MM.1S (cell line): ENCODE data around the gene HCAR2.
"Not testable (repeated sequence)": the region's sequence is repeated elsewhere in the genome, so short reads cannot be mapped to it uniquely, and the experiment has no call there.

Experiments used
- DNase-seq: peaks from one replicate; pipeline ENCODE4 v3.0.0-alpha.2; 2015
- H2AFZ ChIP-seq: fragments of 300-600 bp; sonication (generic); 2 replicates; pipeline ENCODE4 v1.6.0; 2016; ENCODE audit warnings: antibody characterized with exemption, low read length
- H3F3A ChIP-seq: fragments of 300-600 bp; sonication (generic); 2 replicates; pipeline ENCODE4 v1.6.1; 2016; ENCODE audit warnings: mild to moderate bottlenecking, antibody characterized with exemption, low read length, moderate library complexity, mixed read lengths; ENCODE audit not compliant: insufficient read depth
- H3K27ac ChIP-seq: fragments of 300-600 bp; sonication (generic); 2 replicates; pipeline ENCODE4 v1.5.1; 2016; ENCODE audit warnings: mild to moderate bottlenecking, low read length
- H3K27me3 ChIP-seq: fragments of 300-600 bp; sonication (generic); replicated peaks from 2 replicates; pipeline ENCODE4 v1.6.0; 2016; ENCODE audit warnings: low read length; ENCODE audit not compliant: insufficient read depth
- H3K36me3 ChIP-seq: fragments of 300-600 bp; sonication (generic); replicated peaks from 2 replicates; pipeline ENCODE4 v1.6.1; 2016; ENCODE audit warnings: mild to moderate bottlenecking, low read length, mixed read lengths; ENCODE audit not compliant: insufficient read depth
- H3K4me1 ChIP-seq: fragments of 300-600 bp; sonication (generic); 2 replicates; pipeline ENCODE4 v1.6.1; 2016; ENCODE audit warnings: low read length, mixed read lengths
- H3K4me2 ChIP-seq: fragments of 300-600 bp; sonication (generic); 2 replicates; pipeline ENCODE4 v1.6.0; 2016; ENCODE audit warnings: low read depth, low read length
- H3K4me3 ChIP-seq: fragments of 300-600 bp; sonication (generic); 2 replicates; pipeline ENCODE4 v1.5.1; 2016; ENCODE audit warnings: low read length, mixed read lengths
- H3K79me2 ChIP-seq: fragments of 300-600 bp; sonication (generic); 2 replicates; pipeline ENCODE4 v1.6.1; 2016; ENCODE audit warnings: mixed run types, low read length, mixed read lengths
- H3K9ac ChIP-seq: fragments of 300-600 bp; sonication (generic); 2 replicates; pipeline ENCODE4 v1.6.1; 2016; ENCODE audit warnings: low read length, mixed read lengths
- H3K9me2 ChIP-seq: fragments of 300-600 bp; sonication (generic); replicated peaks from 2 replicates; pipeline ENCODE4 v1.6.1; 2016; ENCODE audit warnings: mild to moderate bottlenecking, low read length, mixed read lengths; ENCODE audit not compliant: insufficient read depth
- H3K9me3 ChIP-seq: fragments of 300-600 bp; sonication (generic); replicated peaks from 2 replicates; pipeline ENCODE4 v1.6.1; 2016; ENCODE audit warnings: mild to moderate bottlenecking, low read length, mixed read lengths; ENCODE audit not compliant: insufficient read depth
- H4K20me1 ChIP-seq: fragments of 300-600 bp; sonication (generic); 2 replicates; pipeline ENCODE4 v1.6.1; 2016; ENCODE audit warnings: mild to moderate bottlenecking, low read length, moderate library complexity, mixed read lengths; ENCODE audit not compliant: insufficient read depth
- EZH2 ChIP-seq: fragments of 300-600 bp; sonication (generic); optimal IDR thresholded peaks from 2 replicates; pipeline ENCODE3; 2017; ENCODE audit warnings: low read depth, mild to moderate bottlenecking, antibody characterized with exemption, low read length, mixed read lengths
- EZH2phosphoT487 ChIP-seq: fragments of 300-600 bp; sonication (generic); IDR thresholded peaks from 2 replicates; pipeline ENCODE4 v1.6.1; 2018; ENCODE audit warnings: antibody characterized with exemption, low read length
- TF ChIP-seq, protein P1 (sequence below): fragments of 300-600 bp; sonication (generic); IDR thresholded peaks from 2 replicates; pipeline ENCODE4 v1.5.1; 2016; ENCODE audit warnings: antibody characterized with exemption, low read length, mixed read lengths

The HCAR2 gene

DNA sequence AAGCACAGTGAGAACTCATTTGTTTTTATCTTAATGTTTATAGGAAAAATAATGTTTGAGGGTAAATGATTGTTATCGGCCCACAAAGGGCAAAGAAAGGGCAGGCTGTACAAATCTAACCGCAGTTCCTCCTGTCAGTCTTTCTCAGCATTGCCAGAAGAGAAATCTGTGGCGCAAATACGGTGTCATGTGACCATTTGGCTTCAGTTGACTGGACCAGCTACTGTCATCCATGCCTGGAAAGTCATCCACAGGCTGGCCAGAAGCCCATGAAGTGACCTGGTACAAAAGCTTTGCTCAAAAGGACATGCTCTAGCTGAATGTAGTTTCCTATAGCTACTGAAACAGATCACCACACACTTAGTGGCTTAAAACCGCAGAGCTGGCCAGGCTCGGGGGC, 43.6 kb downstream of the HCAR2 start:
- Histone ChIP-seq H3F3A (no peaks in the 10 kb centered on the region), H3K9ac (no peak overlapping the region), H3K27me3 (no peaks in the 10 kb centered on the region), H4K20me1 (no peaks in the 10 kb centered on the region), H3K4me2 (no peak overlapping the region), H3K27ac (no peak overlapping the region), H3K79me2 (no peaks in the 10 kb centered on the region), H2AFZ (no peak overlapping the region), H3K9me2 (no peaks in the 10 kb centered on the region), H3K36me3 (no peaks in the 10 kb centered on the region), H3K4me1 (no peaks in the 10 kb centered on the region), H3K4me3 (no peak overlapping the region), H3K9me3 (no peaks in the 10 kb centered on the region)
- TF ChIP-seq, protein P1, sequence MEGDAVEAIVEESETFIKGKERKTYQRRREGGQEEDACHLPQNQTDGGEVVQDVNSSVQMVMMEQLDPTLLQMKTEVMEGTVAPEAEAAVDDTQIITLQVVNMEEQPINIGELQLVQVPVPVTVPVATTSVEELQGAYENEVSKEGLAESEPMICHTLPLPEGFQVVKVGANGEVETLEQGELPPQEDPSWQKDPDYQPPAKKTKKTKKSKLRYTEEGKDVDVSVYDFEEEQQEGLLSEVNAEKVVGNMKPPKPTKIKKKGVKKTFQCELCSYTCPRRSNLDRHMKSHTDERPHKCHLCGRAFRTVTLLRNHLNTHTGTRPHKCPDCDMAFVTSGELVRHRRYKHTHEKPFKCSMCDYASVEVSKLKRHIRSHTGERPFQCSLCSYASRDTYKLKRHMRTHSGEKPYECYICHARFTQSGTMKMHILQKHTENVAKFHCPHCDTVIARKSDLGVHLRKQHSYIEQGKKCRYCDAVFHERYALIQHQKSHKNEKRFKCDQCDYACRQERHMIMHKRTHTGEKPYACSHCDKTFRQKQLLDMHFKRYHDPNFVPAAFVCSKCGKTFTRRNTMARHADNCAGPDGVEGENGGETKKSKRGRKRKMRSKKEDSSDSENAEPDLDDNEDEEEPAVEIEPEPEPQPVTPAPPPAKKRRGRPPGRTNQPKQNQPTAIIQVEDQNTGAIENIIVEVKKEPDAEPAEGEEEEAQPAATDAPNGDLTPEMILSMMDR, result no peak
- TF ChIP-seq EZH2, result no peak
- TF ChIP-seq EZH2phosphoT487, result no peak
- DNase-seq, result no peak

DNA sequence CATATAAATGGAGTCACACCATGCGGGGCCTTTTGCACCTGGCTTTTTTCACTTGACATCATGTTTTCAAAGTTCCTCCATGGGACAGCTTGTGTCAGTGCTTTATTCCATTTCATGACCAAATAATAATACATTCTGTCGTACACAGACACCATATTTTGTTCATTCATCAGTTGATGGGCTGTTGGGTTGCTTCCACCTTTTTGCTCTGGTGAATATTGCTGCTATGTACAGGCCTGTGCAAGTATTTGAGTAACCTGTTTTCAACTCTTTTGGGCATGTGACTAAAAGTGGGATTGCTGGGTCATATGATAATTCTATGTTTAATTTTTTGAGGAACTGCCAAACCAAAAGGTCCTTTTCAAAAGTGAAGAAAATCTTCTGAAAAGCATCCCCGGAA, 46.9 kb downstream of the HCAR2 start:
- Histone ChIP-seq H2AFZ (no peak overlapping the region), H3K4me3 (no peak overlapping the region), H3K9me2 (no peaks in the 10 kb centered on the region), H3K27me3 (no peaks in the 10 kb centered on the region), H3K36me3 (no peaks in the 10 kb centered on the region), H3K9me3 (no peaks in the 10 kb centered on the region), H3K79me2 (no peaks in the 10 kb centered on the region), H3K4me2 (no peak overlapping the region), H4K20me1 (no peaks in the 10 kb centered on the region), H3K27ac (no peak overlapping the region), H3K4me1 (no peaks in the 10 kb centered on the region), H3K9ac (no peak overlapping the region), H3F3A (no peaks in the 10 kb centered on the region)
- no peak for DNase-seq
- no peak for TF ChIP-seq EZH2phosphoT487
- no peak for TF ChIP-seq EZH2
- TF ChIP-seq, protein P1, result no peak

DNA sequence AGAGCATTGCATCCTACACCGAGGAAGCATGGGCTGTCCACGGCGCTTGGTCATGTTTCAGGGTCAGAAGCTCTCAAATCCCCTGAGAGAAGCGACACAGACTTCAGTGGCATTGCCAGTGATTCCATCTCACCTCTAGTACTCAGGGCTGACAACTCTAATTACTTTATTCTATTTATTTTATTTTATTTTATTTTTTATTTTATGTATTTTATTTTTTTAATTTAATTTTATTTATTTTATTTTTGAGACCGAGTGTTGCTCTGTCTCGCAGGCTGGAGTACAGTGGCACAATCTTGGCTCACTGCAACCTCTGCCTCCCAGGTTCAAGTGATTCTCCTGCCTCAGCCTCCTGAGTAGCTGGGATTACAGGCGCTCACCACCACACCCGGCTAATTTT, 49.9 kb downstream of the HCAR2 start:
- H3K4me2 ChIP-seq, H3K9me3 ChIP-seq, H4K20me1 ChIP-seq, H3K4me1 ChIP-seq, H3K9me2 ChIP-seq, H3K4me3 ChIP-seq, H3F3A ChIP-seq, H2AFZ ChIP-seq, H3K9ac ChIP-seq, H3K36me3 ChIP-seq, H3K27ac ChIP-seq, DNase-seq, H3K27me3 ChIP-seq, H3K79me2 ChIP-seq: not testable (repeated sequence)

DNA sequence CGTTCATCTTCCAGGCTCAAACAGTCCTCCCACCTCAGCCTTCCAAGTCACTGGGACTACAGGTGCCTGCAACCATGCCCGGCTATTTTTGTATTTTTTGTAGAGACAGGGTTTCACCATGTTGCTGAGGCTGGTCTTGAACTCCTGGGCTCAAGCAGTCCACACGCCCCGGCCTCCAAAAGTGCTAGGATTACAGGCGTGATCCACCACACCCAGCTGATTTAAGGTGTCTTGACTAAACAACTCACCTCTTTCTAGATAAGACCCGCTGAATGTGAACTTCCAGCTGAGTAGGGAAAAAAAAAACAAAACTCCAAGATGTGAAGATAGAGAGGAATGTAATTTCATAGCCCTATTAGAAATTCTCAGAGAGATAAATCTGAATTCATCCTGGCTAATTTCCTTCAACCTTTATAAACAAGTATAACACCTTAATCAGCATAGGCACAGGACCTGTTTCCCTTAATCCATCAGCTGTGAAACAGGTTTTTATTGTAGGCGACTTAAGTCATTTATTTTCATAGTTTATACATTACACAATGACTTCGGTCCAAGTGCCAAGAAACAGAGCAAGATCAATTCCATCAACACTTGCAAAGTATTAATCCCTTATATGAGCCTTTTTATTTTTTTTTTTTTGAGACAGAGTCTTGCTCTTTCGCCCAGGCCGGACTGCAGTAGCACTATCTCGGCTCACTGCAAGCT, 51.5 kb downstream of the HCAR2 start:
- Histone ChIP-seq H3K27ac (no peak overlapping the region), H3K9ac (no peak overlapping the region), H3K36me3 (no peaks in the 10 kb centered on the region), H3K79me2 (no peaks in the 10 kb centered on the region), H2AFZ (no peak overlapping the region), H3K4me2 (no peak overlapping the region), H4K20me1 (no peaks in the 10 kb centered on the region), H3K4me1 (no peaks in the 10 kb centered on the region), H3K9me3 (no peaks in the 10 kb centered on the region), H3F3A (no peaks in the 10 kb centered on the region), H3K9me2 (no peaks in the 10 kb centered on the region), H3K4me3 (no peak overlapping the region), H3K27me3 (no peaks in the 10 kb centered on the region)
- DNase-seq, result no peak
- TF ChIP-seq EZH2 (no peak), EZH2phosphoT487 (no peak)
- TF ChIP-seq, protein P1, result no peak
